Stimulated activated CD4-positive, alpha-beta T cell treated with anti-CD3 and anti-CD28 coated beads, Interleukin-4, amount 100 ng/mL, for 24 hours (primary cell): ENCODE results near the gene N4BP3.

Experiments used
- DNase-seq: peaks from one replicate; pipeline ENCODE4 v3.0.0-alpha.2; 2020

Gene N4BP3

DNA sequence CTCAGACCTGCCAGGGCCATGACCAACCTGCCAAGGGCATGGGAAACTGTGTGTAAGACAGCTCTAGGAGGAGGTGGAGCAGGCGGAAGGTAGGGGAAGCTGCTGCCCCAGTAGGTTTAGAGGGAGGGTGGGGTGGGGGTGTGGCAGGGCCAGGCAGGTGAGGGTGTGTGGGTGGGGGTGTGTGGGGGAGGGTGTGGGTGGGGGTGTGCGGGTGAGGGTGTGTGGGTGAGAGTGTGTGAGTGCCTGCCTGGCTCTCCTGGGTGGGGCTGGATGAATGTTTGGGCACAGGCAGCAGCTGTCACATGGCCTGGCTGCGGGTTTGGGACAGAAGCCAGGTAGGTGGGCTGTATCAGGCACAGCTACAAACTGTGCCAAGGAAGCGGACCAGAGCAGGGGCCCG lies 8.8 kb upstream of the N4BP3 start:
- no peak for DNase-seq

- DNase-seq: no peak
Observed at GRCh38 chr5:178106086-178106485, 7.2 kb upstream of the N4BP3 start.

DNA sequence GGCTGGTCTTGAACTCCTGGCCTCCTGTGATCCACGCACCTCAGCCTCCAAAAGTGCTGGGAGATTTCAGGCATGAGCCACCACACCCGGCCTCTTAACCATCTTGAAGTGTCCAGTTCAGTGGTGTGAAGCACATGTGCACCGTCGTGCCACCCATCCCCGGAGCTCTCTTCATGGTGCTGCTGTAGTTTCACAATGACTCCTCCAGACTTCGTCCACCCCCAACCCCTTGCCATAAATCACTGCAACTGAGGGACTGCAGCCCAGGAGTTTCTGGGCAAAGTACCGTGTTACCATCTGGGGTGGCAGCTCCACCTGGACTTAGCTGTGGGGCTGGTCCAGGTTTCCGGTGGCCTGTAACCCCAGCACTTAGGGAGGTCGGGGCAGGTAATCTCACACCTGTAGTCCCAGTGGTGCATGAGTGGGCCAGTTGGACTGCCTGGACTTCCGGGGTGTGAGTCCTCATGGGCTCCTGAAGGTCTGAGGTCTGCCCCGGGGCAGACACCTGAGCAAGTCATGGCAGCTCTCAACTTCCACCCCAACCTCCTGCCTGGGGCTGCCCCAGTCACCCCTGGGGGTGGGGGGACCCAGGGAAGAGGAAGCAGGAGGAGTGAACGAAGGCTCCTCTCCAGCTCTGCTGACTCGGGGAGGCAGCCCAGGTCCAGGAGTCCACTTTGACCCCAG lies 6.6 kb upstream of the N4BP3 start:
- no peak for DNase-seq

- no peak for DNase-seq
Observed at GRCh38 chr5:178107756-178108310, 5.5 kb upstream of the N4BP3 start.

GRCh38 chr5:178108446-178108845 lies 4.9 kb upstream of the N4BP3 start:
- DNase-seq: no peak

- DNase-seq: no peak
Observed at GRCh38 chr5:178108966-178109365, 4.4 kb upstream of the N4BP3 start.

GRCh38 chr5:178110511-178110910 lies 2.8 kb upstream of the N4BP3 start:
- no peak for DNase-seq

- DNase-seq: no peak
Observed at GRCh38 chr5:178111925-178112324, 1.4 kb upstream of the N4BP3 start.

DNA sequence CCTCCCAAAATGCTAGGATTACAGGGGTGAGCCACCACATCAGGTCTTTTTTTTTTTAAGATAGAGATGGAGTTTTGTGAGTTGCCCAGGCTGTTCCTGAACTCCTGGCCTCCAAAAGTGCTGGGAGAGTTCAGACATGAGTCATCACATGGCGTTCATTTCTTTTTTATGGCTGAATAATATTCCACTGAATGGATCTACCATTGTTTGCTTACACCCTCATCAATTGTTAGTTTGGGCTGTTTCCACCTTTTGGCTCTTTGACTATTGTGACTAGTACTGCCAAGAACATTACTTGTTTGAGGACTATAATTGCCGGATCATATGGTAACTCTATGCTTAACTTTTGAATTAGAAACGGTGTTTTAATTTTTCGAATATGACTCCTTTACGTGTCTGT lies 787 bp upstream of the N4BP3 start:
- no peak for DNase-seq

DNA sequence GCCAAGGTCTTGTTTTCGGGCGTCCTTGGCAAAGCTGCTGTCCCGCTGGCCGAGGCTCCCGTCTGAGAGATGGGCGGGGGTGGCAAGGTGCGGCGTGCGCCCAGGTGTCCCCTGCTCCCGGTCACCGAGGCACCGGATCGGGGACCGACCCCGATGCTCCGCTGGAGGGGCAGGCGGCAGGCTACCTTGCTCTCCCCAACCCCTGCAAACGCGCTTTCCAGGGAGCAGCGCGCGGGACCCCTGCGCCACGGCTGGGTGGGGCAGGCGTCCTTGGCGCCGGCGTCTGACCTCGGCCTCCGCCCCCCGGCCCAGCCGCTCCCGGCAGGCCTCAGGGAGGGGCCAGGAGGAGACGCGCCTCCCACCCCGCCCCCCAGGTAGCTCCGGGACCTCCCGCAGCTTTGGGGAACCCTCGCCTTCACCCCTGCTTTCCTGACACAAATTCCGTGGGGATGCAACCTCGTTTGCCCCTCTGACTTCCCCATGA lies 551 bp downstream of the N4BP3 start:
- DNase-seq: no peak

GRCh38 chr5:178114325-178115135 lies 1.2 kb downstream of the N4BP3 start:
- peak; percentile 46 for DNase-seq

- no peak for DNase-seq
Observed at GRCh38 chr5:178115136-178115813, 1.9 kb downstream of the N4BP3 start.

DNA sequence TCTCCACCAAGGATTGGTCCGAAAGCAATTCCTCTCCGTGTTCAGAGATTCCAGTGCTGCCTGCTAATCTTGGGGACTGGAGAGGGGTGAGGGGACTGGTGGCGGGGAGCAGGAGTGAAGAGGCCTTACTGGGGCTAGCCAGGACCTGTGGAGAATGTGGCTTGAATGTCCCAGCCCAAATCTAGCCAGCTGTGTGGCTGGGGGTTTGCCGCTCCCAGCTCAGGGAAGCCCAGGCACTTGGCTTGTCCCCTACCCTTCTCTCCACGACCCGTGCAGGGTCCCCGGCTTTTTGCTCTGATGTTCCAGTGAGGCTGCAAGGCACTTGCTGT lies 2.4 kb downstream of the N4BP3 start:
- DNase-seq: no peak

- DNase-seq: peak; percentile 58
Observed at GRCh38 chr5:178116143-178116885, 3.0 kb downstream of the N4BP3 start.

DNA sequence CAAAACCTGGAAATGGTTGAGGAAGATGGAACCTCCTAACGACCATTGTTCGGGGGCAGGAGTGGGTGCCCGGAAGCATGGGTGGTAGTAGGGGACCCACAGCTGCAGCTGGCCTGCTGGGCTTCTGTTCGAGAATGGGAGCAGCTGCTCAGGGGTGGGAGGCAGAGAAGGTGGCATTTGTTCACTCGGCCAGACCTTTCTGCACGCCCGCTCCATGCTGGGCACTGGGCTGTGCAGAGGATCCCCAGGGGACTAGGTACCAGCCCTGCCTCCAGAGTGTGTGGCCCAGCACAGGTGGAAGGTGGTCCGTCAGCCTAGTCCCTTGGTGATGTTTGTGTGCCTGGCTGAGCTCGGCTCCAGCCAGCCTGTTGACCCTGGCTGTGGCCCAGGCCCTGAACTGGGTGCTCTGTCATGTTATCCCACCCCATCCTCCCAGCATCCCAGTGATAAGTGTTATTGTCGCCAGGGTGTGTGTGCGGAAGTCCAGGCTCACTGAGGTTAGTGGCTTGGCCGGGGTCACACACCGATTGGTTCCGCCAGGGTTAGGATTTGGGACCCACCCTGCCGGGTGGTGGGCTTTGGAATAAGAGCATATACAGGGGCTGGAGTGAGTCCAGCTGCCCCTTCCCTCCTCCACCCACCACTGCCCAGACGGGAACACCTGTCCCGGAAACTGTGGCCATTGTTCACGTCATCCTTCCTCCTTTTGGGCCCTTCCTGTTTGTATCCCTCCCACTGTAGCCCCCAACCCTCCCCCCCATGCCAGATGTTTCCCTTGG lies 4.8 kb downstream of the N4BP3 start:
- DNase-seq: no peak

- DNase-seq: no peak
Observed at GRCh38 chr5:178119915-178120606, 6.7 kb downstream of the N4BP3 start.

DNA sequence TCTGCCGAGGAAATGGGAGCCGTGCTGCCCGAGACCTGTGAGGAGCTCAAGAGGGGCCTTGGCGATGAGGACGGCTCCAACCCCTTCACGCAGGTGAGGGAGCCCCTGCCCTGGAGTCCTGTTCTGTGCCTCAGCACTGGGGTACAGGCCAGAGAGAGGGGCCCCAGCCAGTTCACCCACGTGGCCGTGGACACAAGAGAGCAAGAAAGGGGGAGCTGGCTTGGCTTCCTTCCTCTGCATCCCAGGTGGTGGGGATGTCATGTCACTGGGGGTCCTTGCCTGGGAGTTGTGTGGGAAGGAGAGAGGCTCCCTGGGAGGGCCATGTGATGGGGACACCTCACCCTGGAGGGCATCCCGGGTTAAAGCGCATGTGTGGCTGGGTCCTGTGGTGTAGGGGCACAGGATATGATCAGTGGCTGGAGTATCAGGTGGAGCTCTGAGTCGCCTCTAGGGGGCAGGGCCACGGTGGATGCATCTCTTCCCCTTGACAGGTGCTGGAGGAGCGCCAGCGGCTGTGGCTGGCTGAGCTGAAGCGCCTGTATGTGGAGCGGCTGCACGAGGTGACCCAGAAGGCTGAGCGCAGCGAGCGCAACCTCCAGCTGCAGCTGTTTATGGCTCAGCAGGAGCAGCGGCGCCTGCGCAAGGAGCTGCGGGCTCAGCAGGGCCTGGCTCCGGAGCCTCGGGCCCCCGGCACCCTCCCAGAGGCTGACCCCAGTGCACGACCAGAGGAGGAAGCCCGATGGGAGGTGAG lies 7.5 kb downstream of the N4BP3 start:
- peak; percentile 80 for DNase-seq

- no peak for DNase-seq
Observed at GRCh38 chr5:178121391-178122276, 8.3 kb downstream of the N4BP3 start.

DNA sequence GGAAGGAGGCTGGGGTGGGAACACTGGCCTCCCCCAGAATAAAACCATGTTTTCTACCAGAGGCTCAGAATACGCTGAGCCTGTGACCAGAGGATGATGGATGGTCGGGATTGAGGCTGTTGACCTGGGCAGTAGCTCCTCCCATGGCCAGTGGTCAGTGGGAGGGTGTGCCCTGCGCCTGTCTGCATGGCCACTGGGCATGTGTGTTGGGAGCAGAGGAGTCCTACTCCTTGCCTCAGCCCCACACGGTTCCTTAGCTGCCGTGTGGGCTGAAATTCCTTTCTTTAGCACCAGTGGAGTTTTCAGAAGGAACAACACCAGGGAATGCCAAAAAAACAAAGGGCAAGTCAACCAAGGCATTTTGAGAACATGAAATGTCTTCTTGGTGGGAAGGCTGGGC lies 9.0 kb downstream of the N4BP3 start:
- DNase-seq: no peak
